GM12878 (cell line): ENCODE results near the gene AKR1B1.

Experiments used
- EZH2 ChIP-seq: IDR thresholded peaks from 2 replicates; pipeline ENCODE4 v1.6.1; 2012; ENCODE audit warnings: low read depth, mild to moderate bottlenecking, control low read depth, inconsistent platforms, low read length, borderline replicate concordance; ENCODE audit not compliant: control insufficient read depth
- HDAC2 ChIP-seq: fragments of 200-600 bp; sonication (generic); IDR thresholded peaks from 2 replicates; pipeline ENCODE4 v1.6.1; 2017
- POLR2A ChIP-seq: IDR thresholded peaks from 2 replicates; pipeline ENCODE4 v1.6.1; 2011; ENCODE audit warnings: low read depth, mild to moderate bottlenecking, low read length
- POLR2AphosphoS5 ChIP-seq: IDR thresholded peaks from 2 replicates; pipeline ENCODE4 v1.6.1; 2011; ENCODE audit warnings: mild to moderate bottlenecking, low read length, inconsistent platforms
- RAD21 ChIP-seq: IDR thresholded peaks from 2 replicates; pipeline ENCODE4 v1.6.1; 2011; ENCODE audit warnings: mild to moderate bottlenecking, low read depth, low read length, moderate library complexity; ENCODE audit not compliant: insufficient read depth
- SMAD5 ChIP-seq: IDR thresholded peaks from 2 replicates; pipeline ENCODE4 v1.6.1; 2016; ENCODE audit warnings: antibody characterized with exemption, low read depth
- SREBF2 ChIP-seq: IDR thresholded peaks from 2 replicates; pipeline ENCODE4 v1.6.1; 2012; ENCODE audit warnings: mild to moderate bottlenecking, low read length
- SUPT20H ChIP-seq: IDR thresholded peaks from 2 replicates; pipeline ENCODE4 v1.6.1; 2011; ENCODE audit warnings: low read depth, mild to moderate bottlenecking, low read length, moderate library complexity, borderline replicate concordance; ENCODE audit not compliant: control insufficient read depth
- TCF12 ChIP-seq: IDR thresholded peaks from 2 replicates; pipeline ENCODE4 v1.6.1; 2011; ENCODE audit warnings: low read depth, mild to moderate bottlenecking, low read length
- TF ChIP-seq, protein P1 (sequence below): fragments of 450-650 bp; IDR thresholded peaks from 2 replicates; pipeline ENCODE4 v1.6.1; 2017; ENCODE audit warnings: mild to moderate bottlenecking
- TF ChIP-seq, protein P2 (sequence below), 3 experiments: IDR thresholded peaks in 2 of 3; conservative IDR thresholded peaks in 1 of 3; 2 replicates each; pipeline ENCODE4 v1.5.1; 2011; ENCODE audit warnings: low read depth in 3 of 3, low read length in 3 of 3, mild to moderate bottlenecking in 3 of 3, control low read depth in 2 of 3, moderate library complexity in 2 of 3, inconsistent platforms in 1 of 3, mixed read lengths in 1 of 3; ENCODE audit not compliant: control insufficient read depth in 2 of 3, insufficient read depth in 1 of 3; ENCODE audit errors: extremely low read depth in 1 of 3
- TF ChIP-seq, protein P3 (sequence below): IDR thresholded peaks from 2 replicates; pipeline ENCODE4 v1.6.1; 2011; ENCODE audit warnings: low read depth, mild to moderate bottlenecking, low read length, moderate library complexity, borderline replicate concordance; ENCODE audit errors: extremely low read depth

DNA sequence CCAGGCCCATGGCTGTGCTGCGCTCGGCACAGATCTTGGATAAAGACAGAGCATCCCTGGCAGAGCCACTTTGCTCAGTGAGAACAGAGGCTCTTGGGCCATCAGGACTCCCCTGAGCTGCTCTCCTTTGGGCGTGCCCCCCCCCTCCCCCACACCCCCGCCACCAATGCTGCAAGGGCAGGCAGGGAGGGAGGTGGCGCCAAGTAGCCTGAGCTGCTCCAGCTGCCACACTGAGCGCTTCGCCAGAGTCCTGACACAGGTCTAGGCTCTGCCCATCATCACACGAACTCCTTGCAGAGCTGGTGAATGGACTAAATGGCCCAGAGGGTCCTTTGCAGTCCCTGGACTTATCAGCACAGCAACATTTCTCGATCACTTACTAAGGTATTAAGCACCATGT lies 12.5 kb downstream of the AKR1B1 start:
- TF ChIP-seq POLR2A (no peak), EZH2 (no peak), HDAC2 (no peak), POLR2AphosphoS5 (no peak), RAD21 (no peak), SREBF2 (no peak), TCF12 (no peak), SMAD5 (no peak), SUPT20H (no peak)
- TF ChIP-seq, protein P1, sequence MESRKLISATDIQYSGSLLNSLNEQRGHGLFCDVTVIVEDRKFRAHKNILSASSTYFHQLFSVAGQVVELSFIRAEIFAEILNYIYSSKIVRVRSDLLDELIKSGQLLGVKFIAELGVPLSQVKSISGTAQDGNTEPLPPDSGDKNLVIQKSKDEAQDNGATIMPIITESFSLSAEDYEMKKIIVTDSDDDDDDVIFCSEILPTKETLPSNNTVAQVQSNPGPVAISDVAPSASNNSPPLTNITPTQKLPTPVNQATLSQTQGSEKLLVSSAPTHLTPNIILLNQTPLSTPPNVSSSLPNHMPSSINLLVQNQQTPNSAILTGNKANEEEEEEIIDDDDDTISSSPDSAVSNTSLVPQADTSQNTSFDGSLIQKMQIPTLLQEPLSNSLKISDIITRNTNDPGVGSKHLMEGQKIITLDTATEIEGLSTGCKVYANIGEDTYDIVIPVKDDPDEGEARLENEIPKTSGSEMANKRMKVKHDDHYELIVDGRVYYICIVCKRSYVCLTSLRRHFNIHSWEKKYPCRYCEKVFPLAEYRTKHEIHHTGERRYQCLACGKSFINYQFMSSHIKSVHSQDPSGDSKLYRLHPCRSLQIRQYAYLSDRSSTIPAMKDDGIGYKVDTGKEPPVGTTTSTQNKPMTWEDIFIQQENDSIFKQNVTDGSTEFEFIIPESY, result no peak
- TF ChIP-seq, protein P2, sequence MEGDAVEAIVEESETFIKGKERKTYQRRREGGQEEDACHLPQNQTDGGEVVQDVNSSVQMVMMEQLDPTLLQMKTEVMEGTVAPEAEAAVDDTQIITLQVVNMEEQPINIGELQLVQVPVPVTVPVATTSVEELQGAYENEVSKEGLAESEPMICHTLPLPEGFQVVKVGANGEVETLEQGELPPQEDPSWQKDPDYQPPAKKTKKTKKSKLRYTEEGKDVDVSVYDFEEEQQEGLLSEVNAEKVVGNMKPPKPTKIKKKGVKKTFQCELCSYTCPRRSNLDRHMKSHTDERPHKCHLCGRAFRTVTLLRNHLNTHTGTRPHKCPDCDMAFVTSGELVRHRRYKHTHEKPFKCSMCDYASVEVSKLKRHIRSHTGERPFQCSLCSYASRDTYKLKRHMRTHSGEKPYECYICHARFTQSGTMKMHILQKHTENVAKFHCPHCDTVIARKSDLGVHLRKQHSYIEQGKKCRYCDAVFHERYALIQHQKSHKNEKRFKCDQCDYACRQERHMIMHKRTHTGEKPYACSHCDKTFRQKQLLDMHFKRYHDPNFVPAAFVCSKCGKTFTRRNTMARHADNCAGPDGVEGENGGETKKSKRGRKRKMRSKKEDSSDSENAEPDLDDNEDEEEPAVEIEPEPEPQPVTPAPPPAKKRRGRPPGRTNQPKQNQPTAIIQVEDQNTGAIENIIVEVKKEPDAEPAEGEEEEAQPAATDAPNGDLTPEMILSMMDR (IDR thresholded peaks at IDR 0.05 in 2 of 3, conservative IDR thresholded peaks at IDR 0.05 in 1 of 3; ENCODE audit: control insufficient read depth in 2 of 3, extremely low read depth in 1 of 3, insufficient read depth in 1 of 3, low read depth in 3 of 3, low read length in 3 of 3), result no peak
- TF ChIP-seq, protein P3, sequence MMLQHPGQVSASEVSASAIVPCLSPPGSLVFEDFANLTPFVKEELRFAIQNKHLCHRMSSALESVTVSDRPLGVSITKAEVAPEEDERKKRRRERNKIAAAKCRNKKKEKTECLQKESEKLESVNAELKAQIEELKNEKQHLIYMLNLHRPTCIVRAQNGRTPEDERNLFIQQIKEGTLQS, result no peak
